ENCODE results near the gene CYP2R1.
A peak's percentile ranks its signal among the peaks of the same experiment; 100 is the strongest.
"Not testable (repeated sequence)": the region's sequence is repeated elsewhere in the genome, so short reads cannot be mapped to it uniquely, and the experiment has no call there.

CYP2R1 gene

DNA sequence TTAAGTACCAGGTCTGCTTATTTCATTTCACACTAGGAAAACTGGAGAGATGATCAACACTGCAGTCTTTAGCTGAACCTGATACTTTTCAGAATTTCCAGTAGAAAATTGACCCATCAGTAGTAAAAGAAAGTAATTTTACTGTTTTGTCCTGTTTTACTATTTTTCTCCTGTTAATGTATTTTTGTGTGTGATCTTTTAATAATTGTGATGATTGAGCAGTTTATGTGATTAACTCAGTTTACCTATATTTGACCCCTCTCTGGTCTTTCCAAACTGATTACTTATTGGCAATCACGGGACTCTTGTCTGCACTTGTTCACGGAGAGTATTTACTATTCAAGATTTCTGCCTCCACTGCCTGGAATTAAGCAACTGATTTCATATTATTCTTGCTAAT lies 546 bp upstream of the CYP2R1 start:
- no peak for DNase-seq

DNA sequence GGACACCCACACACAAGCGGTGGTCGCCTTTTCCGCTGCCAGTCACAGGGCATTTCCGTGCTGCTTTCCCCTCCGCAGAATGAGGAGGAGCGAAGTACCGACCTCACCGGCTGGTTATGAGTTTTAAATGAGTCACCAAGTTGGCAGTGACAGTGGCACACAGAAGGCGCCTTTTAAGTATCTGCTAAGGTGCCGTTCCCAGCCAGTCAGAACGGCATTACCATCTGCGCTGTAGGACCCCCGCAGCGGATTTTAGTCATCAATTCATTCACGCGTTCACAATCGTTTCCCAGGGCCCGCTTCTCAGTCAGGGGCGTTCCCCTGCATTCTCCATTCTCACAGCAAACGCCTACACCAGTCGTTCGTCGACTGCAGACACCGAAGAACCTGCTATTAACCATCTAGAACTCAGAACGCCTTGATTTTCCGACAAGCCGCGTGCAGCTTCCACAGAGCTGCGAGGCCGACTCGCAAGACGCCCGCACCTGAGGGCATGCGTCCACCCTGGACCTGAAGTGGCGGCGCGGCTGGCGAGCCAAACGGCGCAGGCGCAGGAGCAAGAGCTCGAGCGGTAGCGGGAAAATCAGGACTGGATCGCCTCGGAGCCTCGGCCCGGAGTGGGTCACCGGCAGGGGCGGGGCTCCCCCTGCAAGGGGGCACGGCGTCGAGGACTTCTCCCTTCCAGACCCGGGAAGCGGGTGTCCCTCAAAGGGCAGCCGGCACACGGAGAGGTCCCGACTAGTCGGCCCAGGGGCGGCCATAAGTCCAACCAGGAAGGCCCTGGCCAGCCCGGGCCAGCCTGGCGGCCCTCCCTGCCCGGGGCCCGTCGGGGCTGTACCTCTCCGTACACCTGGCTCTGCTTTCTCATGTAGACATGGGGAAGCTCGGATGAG lies 642 bp downstream of the CYP2R1 start:
- peak; percentile 79 to 95 for DNase-seq

DNA sequence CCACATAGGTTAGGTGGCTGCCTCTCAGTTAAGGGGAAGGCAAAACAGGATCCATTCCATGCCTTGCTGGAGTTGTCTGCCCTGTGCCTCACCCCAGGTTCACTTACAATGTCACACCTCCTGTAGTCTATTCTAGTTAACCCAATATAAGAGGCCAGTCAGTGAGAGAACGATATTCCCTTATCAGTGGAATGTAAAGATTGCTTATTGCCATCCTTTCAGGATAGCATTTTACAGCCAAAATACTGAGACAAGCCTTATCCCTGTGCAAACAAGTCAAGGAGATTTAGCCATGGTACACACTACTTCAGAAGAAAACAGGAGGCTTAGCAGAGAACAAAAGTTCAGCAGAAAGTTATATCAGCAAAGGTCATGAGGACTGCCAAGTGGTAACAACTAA lies 5.5 kb downstream of the CYP2R1 start:
- no peak for DNase-seq

DNA sequence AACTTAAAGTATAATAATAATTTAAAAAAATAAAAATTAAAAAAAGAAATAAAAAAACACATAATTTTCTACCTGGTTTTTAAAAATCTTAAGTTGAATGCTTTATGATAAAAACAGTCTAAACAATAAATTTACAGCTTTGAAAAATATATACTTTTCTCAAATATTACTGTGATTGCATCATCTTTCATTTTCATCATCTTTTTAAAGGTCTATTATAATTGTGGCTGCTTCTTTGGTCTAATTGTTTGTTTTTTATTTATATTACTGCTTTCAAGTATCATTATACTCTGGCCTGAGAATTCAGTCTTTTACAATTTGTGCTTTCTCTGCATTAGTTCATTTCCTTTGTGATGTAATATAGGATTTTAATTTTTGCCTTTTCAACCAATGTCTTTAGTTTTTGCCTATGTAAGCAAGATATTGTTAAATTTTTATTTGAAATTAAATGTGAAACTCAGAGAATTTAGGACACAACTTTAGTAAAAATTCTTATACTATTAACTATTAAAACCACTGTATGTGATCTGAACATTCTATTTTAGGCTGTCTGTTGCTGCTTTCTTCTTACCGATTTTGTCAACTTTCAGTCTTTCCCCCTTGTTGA lies 7.3 kb downstream of the CYP2R1 start:
- DNase-seq: no peak

DNA sequence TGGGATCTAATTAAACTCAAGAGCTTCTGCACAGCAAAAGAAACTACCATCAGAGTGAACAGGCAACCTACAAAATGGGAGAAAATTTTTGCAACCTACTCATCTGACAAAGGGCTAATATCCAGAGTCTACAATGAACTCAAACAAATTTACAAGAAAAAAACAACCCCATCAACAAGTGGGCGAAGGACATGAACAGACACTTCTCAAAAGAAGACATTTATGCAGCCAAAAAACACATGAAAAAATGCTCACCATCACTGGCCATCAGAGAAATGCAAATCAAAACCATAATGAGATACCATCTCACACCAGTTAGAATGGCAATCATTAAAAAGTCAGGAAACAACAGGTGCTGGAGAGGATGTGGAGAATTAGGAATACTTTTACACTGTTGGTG lies 8.3 kb downstream of the CYP2R1 start:
- DNase-seq: not testable (repeated sequence)

DNA sequence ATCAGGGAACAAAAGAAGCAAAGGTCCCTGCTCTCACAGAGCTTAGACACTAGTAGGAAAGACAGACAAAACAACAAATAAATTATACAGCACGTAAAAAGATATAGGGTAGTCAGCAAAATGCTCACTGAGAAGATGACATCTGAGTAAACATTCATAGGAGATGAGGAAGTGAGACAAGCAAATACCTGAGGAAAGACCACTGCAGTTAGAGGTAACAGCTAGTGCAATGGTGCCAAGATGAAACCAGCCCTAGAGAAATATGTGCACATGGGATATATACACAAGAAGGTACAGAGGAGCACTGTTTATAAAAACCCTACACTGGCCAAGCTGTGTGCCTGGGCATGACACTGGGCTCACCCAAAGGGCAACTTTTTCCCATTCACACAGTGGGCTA lies 9.8 kb downstream of the CYP2R1 start:
- no peak for DNase-seq

DNA sequence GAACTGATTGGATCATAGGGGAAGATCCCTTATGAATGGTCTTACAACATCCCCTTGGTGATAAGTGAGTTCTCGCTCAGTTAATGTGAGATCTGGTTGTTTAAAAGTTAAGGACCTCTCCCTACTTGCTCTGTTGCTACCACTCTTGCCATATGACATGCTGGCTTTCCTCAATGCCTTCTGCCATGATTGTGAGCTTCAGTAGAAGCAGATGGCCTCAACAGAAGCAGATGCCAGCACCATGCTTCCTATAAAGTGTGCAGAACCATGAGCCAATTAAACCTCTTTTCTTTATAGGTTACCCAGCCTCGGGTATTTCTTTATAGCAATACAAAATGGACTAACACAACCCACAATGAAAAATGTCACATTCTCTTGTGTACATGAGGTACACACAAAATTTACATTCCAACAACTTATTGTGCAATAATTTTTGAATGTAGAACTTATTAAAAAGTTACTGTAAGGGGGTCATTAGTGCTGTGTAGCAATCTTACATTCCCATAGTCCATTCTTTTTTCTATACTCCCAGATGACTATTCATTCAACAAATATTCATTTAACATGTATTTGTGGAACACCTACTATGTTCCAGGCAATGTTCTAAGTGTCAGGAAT lies 10.3 kb downstream of the CYP2R1 start:
- DNase-seq: no peak

DNA sequence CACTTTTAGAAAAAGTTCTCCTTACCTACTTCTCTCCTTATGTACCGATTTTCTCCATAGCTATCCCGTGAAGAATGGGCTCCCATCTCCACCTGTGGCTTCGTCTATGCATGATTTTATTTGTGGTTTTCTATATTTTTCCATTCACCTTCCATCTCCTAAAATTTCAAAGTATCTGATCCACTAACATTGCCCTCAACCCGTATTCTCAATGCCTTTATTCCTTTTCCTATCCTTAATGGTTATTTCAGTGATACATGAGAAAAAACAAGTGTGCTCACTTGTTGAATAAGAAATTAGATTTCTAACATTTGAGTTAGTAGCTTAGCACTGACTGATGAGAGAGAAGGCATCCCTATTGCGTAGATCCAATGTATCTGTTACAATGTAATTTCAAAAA lies 16.9 kb downstream of the CYP2R1 start:
- DNase-seq: no peak

DNA sequence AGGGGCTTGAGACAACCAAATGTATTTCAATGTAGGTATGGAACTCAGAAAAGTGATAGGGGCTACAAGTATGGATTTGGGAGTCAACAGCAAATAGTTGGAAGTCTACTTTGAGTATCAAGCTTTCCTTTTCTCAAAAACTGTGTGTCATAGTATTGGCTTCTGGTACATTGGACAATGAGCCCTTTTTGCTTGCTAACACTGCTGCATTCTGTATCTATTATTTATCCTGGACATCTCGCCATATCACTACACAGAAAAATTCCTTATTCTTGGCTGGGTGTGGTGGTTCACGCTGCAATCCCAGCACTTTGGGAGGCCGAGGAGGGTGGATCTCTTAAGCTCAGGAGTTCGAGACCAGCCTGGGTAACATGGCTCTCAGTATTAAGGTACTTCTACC lies 18.4 kb downstream of the CYP2R1 start:
- no peak for DNase-seq

DNA sequence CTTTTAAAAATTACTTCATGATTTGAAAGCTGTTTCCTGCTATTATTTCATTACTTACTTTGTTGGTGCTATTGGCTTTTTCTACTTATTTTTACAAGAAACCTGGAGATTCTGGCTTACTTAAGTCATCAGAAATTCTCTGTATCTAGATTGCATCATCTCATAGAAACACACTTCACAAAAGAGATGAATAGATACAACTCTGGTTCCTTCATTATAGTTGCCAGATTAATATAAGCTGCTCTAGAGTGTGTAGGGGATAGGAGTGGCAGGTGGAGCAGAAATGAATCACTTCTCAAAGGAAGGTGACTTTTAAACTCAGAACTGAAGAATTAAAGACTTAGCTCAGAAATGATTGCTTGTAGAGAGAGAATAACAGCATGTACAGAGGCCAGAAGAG lies 20.0 kb downstream of the CYP2R1 start:
- no peak for DNase-seq

DNA sequence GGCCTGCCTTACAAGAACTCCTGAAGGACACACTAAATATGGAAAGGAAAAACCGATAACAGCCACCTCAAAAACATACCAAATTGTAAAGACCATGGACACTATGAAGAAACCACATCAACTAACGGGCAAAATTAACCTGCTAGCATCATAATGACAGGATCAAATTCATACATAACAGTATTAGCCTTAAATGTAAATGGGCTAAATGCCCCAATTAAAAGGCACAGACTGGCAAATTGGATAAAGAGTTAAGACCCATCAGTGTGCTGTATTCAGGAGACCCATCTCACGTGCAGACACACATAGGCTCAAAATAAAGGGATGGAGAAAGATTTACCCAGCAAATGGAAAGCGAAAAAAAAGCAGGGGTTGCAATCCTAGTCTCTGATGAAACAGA lies 28.3 kb downstream of the CYP2R1 start:
- not testable (repeated sequence) for DNase-seq

DNA sequence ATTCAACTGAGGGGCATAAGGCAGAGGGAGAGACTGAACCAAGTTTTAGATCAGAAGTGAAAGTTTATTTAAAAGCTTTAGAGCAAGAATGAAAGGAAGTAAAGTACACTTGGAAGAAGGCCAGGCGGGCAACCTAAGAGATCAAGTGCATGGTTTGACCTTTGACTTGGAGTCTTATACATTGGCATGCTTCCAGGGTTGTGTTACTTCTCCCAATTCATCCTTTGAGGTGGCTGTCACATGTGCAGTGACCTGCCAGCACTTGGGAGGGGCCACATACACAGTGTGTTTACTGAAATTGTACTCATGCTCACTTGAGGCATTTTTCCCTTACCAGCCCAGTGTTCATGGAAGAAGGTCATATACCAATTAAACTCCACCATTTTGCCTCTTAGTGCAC lies 30.4 kb downstream of the CYP2R1 start:
- no peak for DNase-seq

DNA sequence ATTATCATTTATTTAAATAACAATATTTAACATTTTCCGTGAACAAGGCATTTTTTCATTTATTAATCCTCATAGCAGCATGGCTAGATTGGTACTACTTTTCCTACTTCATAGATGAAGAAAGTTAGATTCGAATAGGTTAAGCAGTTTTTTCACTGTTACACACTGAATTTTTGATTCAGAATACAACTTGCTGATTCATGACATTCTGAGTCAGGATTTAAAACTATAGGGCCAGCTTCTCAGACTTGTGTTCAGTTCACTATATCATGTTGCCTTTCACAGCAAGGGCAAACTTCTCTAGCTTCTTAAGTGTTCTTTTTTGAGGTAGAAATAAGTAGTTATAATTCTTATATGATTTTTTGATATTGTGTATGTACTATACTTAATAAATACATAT lies 31.5 kb downstream of the CYP2R1 start:
- no peak for DNase-seq

DNA sequence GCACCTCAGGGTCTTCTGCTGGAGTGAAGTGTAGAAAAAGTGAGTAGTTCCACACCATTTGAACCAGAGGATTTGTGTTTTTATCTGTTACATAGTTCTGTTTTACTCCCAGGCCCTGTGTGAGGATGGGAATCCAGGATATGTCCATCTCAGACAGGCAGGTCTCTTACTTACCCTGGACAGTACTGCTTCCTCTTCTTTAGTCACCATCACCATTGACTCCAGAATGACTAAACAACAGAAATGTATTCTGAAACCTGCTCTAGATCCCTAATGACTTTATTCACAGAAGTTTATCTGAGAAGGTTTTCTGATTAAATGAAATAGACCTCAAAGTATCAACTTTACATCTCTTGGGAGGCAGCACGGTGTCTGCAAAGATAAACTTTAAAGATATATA lies 33.6 kb downstream of the CYP2R1 start:
- DNase-seq: no peak

DNA sequence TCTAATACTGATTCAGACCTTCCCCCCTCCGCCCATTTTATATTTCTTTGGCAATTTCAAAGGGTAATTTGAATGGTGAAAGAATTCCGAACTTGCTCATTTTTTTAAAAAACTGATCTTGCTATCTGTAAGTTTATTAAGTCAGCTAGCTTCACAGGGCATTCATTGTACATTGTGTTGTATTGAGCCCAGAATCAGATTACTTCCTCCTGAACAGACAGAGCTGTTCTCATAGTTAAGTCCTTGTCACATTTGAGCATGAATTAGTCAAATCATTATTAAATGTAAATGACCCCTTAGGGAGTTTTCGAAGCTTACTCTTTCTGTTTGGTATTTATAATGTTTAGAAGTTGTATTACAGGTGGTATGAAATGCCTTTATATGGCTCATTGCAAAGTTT lies 34.4 kb downstream of the CYP2R1 start:
- DNase-seq: no peak

DNA sequence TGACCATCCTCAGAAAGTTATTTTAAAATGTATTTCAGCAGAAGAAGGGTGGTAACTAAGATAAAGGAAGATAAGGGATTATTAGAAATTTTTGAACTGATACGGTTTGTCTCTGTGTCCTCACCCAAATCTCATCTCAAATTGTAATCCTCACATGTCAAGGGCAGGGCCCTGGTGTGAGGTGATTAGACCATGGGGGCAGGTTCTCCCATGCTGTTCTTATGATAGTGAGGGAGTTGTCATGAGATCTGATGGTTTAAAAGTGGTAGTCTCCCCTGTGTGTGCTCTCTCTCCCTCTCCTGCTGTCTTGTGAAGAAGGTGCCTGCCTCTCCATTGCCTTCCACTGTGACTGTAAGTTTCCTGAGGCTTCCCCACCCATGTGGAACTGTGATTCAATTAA lies 36.1 kb downstream of the CYP2R1 start:
- DNase-seq: no peak

DNA sequence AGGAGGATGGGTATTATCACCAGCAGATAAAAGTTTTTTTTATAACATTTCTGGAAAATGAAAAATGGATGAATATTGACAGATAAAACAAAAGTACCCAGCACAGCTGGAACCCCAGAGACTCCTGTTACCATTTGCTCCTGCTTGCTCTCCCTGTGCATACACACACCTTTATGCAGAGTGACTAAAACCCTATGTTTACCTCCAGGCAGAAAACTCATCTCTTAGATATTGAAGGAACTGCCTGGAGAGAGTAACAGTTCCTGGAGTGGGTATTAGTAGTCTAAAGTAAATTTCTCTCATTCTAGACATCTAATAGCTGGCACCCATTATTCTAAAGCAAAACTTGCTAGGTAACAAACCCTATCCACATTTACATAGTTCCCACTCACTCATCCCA lies 38.0 kb downstream of the CYP2R1 start:
- no peak for DNase-seq

DNA sequence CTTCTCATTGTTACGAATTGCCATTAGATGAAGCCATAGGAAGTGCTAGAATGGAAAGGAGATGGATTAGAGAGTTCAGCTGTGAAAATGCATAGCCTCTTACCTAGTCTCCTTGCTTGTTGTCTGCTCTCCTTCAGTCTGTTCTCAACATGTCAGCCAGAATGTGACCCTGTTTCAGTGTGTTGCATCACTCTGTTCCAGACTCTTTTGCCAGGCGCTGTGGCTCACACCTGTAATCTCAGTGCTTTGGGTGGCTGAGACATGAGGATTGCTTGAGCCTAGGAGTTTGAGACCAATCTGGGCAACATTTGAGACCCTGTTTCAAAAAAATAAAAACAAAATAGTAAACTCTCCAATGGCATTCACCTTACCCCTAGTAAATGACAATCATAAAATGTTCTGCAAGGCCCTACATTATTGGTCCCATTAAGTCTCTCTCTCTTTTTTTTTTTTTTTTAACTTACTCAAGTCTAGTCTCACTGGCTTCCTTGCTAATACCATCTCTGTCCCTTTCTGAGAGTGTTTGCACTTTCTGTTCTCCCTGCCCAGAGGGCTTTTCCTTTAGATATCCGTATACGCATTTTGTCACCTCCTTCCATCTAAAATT lies 39.4 kb downstream of the CYP2R1 start:
- DNase-seq: no peak

DNA sequence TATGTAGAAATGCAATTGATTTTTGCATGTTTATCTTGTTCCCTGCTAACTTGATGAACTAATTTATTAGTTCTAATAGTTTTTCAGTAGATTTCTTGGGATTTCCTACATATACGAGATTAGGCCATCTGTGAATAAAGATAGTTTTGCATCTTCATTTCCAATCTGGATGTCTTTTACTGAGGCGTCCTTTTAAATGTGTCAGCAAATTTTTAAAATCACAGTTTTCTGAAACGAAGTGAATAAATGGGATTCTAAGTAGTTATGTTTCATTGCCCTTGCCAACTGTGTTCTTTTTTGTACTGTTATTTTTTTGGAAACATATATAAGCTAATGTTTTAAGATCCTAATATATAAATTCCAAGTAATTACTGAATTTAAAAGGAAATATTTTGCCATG lies 50.0 kb downstream of the CYP2R1 start:
- DNase-seq: no peak

DNA sequence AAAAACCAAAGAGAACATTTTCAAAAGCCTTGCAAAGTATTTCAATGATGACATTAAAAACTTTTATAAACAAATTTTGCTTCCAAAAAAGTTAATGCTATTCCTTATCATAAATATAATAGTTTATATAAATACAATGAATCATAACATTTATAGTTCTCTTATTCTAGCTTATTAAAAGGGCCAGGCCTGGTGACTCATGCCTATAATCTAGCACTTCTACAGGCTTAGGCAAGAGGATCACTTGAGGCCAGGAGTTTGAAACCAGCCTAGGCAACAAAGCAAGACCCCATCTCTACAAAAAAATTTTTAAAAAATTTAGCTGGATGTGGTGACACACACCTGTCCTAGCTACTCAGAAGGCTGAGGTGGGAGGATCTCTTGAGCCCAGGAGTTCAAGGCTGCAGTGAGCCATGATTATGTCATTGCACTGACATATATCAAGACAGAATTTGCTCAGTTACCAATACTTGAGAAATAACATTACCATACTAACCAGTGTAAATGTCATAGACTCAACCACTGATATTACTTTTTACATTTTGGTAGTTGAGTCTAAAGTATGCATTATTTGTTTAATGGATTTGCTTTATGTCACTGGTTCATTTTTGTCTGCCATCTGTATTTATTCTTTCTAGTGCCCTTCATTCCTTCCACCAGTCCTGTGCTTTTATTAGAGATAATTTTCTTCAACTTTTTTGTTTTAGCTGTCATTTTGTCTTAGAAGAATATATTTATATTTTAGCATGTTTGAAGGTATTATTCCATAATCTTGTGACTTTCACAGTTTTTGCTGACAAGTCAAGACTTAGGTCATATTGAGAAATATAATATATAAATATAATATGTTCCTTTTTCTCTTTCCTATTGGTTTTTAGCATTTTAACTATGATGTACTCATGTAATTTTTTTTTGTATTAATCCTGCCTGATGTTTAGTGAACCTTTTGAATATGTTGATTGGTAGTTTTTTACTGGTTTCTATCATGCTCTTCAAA lies 56.2 kb downstream of the CYP2R1 start:
- no peak for DNase-seq

Measured in inflammatory macrophage treated with lipopolysaccharide for 1 hour (primary cell).